GM06990 (cell line): ENCODE data around the gene MGAT4D.

ENCODE experiments used
- DNase-seq: peaks from one replicate; pipeline ENCODE4 v3.0.0-alpha.2; 2011; ENCODE audit not compliant: insufficient read length; ENCODE audit errors: extremely low read depth
- H3K27me3 ChIP-seq: replicated peaks from 2 replicates; pipeline ENCODE4 v1.6.0; 2011; ENCODE audit warnings: low read length; ENCODE audit not compliant: control insufficient read depth, insufficient read depth
- H3K36me3 ChIP-seq: 2 replicates; pipeline ENCODE4 v1.5.1; 2011; ENCODE audit warnings: low read length; ENCODE audit not compliant: control insufficient read depth, insufficient read depth
- H3K4me3 ChIP-seq: replicated peaks from 2 replicates; pipeline ENCODE4 v1.5.1; 2011; ENCODE audit warnings: low read depth, mild to moderate bottlenecking, control low read depth, low read length
- CTCF ChIP-seq: IDR thresholded peaks from 2 replicates; pipeline ENCODE4 v1.5.1; 2011; ENCODE audit warnings: low read length, control low read depth, mild to moderate bottlenecking, inconsistent platforms; ENCODE audit not compliant: insufficient read depth, poor library complexity, severe bottlenecking

MGAT4D gene

DNA sequence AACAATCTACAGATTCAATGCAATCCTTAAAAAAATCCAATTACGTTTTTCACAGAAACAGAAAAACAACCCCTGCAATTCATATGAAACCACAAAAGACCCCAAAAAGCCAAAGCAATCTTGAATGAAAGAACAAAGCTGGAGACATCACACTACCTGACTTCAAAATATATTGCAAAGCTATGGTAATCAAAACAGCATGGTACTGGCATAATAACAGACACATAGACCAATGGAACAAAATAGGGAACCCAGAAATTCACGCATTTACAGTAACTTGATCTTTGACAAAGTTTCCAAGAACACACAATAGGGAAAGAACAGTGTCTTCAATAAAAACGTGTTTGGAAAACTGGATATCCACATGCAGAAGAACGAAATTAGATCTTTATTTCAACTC lies 14.6 kb downstream of the MGAT4D start:
- H3K4me3 ChIP-seq, result no peak overlapping the region
- H3K27me3 ChIP-seq, result no peaks in the 10 kb centered on the region
- no peak for TF ChIP-seq CTCF
- DNase-seq, result no peak
- no peaks in the 10 kb centered on the region for H3K36me3 ChIP-seq

- DNase-seq, result no peak
- TF ChIP-seq CTCF, result no peak
- H3K4me3 ChIP-seq, result no peak overlapping the region
- no peaks in the 10 kb centered on the region for H3K27me3 ChIP-seq
- no peaks in the 10 kb centered on the region for H3K36me3 ChIP-seq
Observed at GRCh38 chr4:140472156-140472555, 25.9 kb downstream of the MGAT4D start.

DNA sequence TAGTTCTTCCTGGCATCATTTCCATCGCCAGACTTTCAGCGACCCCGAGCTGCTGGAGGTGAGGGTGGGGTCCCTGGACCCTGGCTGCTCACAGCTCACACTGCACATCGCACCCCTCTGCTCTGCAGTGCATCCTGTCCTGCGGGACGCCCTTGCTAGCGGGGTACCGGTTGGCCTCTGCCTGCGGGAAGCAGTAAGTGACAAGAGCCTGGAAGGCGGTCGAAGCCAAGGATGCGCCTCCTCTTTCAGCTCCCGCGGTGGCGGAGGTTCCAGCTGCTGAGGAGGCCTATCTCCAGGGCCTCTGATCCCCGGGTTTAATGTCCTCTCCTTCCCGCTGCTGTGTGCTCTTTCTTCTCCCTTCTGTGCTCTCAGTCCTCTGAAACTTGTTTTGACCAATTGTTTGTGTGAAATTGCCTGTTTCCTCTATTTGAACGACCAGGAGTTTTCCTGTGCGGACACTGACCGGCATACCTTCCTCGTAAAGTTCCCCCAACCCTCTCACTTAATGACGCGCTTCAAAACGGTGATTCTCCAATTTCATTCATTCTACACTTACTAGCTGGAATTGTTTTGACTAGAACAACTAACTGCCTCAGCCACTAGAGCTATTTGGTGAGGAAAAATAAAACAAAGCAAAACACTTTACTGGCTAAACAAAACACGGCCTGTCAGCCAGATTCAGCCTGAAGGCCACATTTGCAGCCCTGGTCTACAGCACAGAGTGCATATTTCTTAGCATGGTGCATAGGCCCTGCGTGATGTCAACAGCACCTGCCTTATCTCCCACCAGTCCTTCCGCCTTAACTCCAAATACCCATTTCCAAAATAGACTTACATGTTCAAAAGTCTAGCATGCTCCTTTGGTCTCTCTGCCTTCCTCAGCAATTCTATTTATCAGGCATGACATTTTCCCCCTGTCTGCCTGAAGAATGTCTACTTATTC lies 28.0 kb downstream of the MGAT4D start:
- no peak for TF ChIP-seq CTCF
- Histone ChIP-seq H3K4me3 (no peak overlapping the region), H3K36me3 (no peaks in the 10 kb centered on the region), H3K27me3 (no peaks in the 10 kb centered on the region)
- no peak for DNase-seq

DNA sequence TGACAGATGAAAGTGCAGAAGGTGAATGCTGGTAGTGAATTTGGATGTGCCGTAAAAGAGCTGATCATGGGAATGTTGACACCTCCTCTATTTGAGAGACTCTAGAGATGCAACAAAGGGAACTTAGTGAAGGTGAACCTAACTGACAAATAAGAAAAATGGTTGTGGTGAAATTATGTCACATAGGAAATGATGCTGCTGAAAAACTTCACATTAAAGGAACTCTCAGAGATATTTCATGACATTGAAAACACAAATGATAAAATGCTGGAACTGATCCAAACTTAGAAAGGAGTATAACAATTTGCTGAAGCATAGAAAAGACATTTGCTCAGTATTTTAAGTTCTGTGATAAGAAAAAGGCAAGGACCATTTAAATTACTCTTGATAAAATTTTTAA lies 31.9 kb downstream of the MGAT4D start:
- no peak for DNase-seq
- no peaks in the 10 kb centered on the region for H3K27me3 ChIP-seq
- H3K36me3 ChIP-seq, result no peaks in the 10 kb centered on the region
- no peak for TF ChIP-seq CTCF
- no peak overlapping the region for H3K4me3 ChIP-seq

DNA sequence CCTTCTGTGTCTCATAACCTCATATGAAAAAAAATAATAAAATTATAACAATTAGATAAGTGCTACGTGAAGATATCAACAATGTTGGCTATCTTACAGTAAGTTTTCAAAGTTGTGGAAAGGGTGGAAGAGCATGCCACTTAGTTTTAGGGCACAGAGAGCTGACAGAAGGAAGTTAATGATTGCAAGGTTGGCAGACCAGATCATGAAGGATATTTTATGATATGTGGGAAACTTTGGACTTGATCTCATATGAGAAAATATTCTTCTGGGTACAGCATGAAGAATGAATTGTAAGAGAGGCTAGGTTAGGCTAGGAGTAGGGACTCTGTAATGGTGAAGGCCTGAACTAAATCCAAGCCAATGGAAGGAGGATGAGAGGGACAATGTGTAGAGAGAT lies 34.5 kb downstream of the MGAT4D start:
- TF ChIP-seq CTCF, result no peak
- H3K4me3 ChIP-seq, result no peak overlapping the region
- no peaks in the 10 kb centered on the region for H3K27me3 ChIP-seq
- no peak for DNase-seq
- H3K36me3 ChIP-seq, result no peaks in the 10 kb centered on the region

DNA sequence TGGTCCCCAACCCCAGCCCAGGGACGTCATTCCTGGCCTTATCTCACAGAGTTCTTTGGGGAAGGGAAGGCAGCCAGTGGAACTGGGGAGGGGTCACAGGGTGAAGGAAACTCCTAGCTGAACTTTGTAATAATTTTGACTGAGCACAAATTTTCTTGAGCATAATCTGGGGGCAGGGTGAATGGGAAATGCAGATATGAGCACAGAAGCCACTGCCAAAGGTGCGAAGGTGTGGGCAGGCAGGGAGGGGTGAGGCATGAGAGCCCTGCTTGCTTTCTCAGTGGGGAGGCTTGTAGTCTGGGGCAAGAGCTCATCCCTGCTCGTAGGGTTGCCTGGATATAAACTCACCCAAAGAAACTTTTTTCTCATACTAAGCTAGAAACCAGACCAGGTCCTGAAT lies 34.9 kb downstream of the MGAT4D start:
- H3K36me3 ChIP-seq, result no peaks in the 10 kb centered on the region
- TF ChIP-seq CTCF, result no peak

More for the DNA sequence above, 34.9 kb downstream of the MGAT4D start:
- H3K4me3 ChIP-seq, result no peak overlapping the region
- DNase-seq, result no peak
- H3K27me3 ChIP-seq, result no peaks in the 10 kb centered on the region
